Measurements from ENCODE around the gene ISOC2.

GRCh38 chr19:55503502-55504251 is 42.2 kb upstream of the ISOC2 start:
- TF ChIP-seq, protein P1, sequence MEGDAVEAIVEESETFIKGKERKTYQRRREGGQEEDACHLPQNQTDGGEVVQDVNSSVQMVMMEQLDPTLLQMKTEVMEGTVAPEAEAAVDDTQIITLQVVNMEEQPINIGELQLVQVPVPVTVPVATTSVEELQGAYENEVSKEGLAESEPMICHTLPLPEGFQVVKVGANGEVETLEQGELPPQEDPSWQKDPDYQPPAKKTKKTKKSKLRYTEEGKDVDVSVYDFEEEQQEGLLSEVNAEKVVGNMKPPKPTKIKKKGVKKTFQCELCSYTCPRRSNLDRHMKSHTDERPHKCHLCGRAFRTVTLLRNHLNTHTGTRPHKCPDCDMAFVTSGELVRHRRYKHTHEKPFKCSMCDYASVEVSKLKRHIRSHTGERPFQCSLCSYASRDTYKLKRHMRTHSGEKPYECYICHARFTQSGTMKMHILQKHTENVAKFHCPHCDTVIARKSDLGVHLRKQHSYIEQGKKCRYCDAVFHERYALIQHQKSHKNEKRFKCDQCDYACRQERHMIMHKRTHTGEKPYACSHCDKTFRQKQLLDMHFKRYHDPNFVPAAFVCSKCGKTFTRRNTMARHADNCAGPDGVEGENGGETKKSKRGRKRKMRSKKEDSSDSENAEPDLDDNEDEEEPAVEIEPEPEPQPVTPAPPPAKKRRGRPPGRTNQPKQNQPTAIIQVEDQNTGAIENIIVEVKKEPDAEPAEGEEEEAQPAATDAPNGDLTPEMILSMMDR (IDR thresholded peaks at IDR 0.05): peak; percentile 97 to 98 (median 98)
- TF ChIP-seq POLR2AphosphoS5 (IDR thresholded peaks at IDR 0.05): peak in 1 of 3 donors; percentile 47
- no peak for TF ChIP-seq POLR2A (IDR thresholded peaks at IDR 0.05)
